GM06990 (cell line): ENCODE measurements around the gene SH3BP4.
"Not testable (repeated sequence)": the region's sequence is repeated elsewhere in the genome, so short reads cannot be mapped to it uniquely, and the experiment has no call there.

Experiments used
- DNase-seq: peaks from one replicate; pipeline ENCODE4 v3.0.0-alpha.2; 2011; ENCODE audit not compliant: insufficient read length; ENCODE audit errors: extremely low read depth
- H3K27me3 ChIP-seq: replicated peaks from 2 replicates; pipeline ENCODE4 v1.6.0; 2011; ENCODE audit warnings: low read length; ENCODE audit not compliant: control insufficient read depth, insufficient read depth
- H3K36me3 ChIP-seq: 2 replicates; pipeline ENCODE4 v1.5.1; 2011; ENCODE audit warnings: low read length; ENCODE audit not compliant: control insufficient read depth, insufficient read depth
- H3K4me3 ChIP-seq: replicated peaks from 2 replicates; pipeline ENCODE4 v1.5.1; 2011; ENCODE audit warnings: low read depth, mild to moderate bottlenecking, control low read depth, low read length
- CTCF ChIP-seq: IDR thresholded peaks from 2 replicates; pipeline ENCODE4 v1.5.1; 2011; ENCODE audit warnings: low read length, control low read depth, mild to moderate bottlenecking, inconsistent platforms; ENCODE audit not compliant: insufficient read depth, poor library complexity, severe bottlenecking

Gene SH3BP4

GRCh38 chr2:235010117-235010714 lies 58.4 kb downstream of the SH3BP4 start:
- Histone ChIP-seq H3K36me3 (no peaks in the 10 kb centered on the region), H3K4me3 (no peak overlapping the region), H3K27me3 (no peaks in the 10 kb centered on the region; the same call in 1 of the 2 replicates)
- no peak for DNase-seq
- TF ChIP-seq CTCF = no peak

GRCh38 chr2:235011607-235011928 lies 59.8 kb downstream of the SH3BP4 start:
- no peak for DNase-seq
- Histone ChIP-seq H3K36me3 (no peaks in the 10 kb centered on the region), H3K27me3 (no peaks in the 10 kb centered on the region; the same call in 1 of the 2 replicates), H3K4me3 (no peak overlapping the region)
- TF ChIP-seq CTCF = no peak

GRCh38 chr2:235011929-235012631 lies 60.3 kb downstream of the SH3BP4 start:
- DNase-seq = no peak
- Histone ChIP-seq H3K4me3 (no peak overlapping the region), H3K36me3 (no peaks in the 10 kb centered on the region), H3K27me3 (no peaks in the 10 kb centered on the region; the same call in 1 of the 2 replicates)
- no peak for TF ChIP-seq CTCF

GRCh38 chr2:235017441-235017840 lies 65.6 kb downstream of the SH3BP4 start:
- no peak for DNase-seq
- Histone ChIP-seq H3K4me3 (no peak overlapping the region), H3K36me3 (no peaks in the 10 kb centered on the region), H3K27me3 (no peaks in the 10 kb centered on the region)
- no peak for TF ChIP-seq CTCF

- H3K36me3 ChIP-seq = no peaks in the 10 kb centered on the region
- no peaks in the 10 kb centered on the region for H3K27me3 ChIP-seq
- no peak for DNase-seq
- TF ChIP-seq CTCF = no peak
- H3K4me3 ChIP-seq = no peak overlapping the region
These were observed 67.0 kb downstream of the SH3BP4 start for GRCh38 chr2:235018838-235019237.

- not testable (repeated sequence) for H3K36me3 ChIP-seq, DNase-seq, H3K27me3 ChIP-seq
These were observed 68.3 kb downstream of the SH3BP4 start for GRCh38 chr2:235020141-235020540.

More at GRCh38 chr2:235020141-235020540, 68.3 kb downstream of the SH3BP4 start:
- H3K4me3 ChIP-seq = not testable (repeated sequence)
